GM19351 (cell line): ENCODE data around the gene SKI.
"Not testable (repeated sequence)": the region's sequence is repeated elsewhere in the genome, so short reads cannot be mapped to it uniquely, and the experiment has no call there.

Experiments used
- ATAC-seq: cut with Tn5 transposase; IDR thresholded peaks from one replicate; pipeline ENCODE4 v1.9.1; 2021; ENCODE audit warnings: mild to moderate bottlenecking, moderate library complexity; ENCODE audit not compliant: unreplicated experiment

The SKI gene

DNA sequence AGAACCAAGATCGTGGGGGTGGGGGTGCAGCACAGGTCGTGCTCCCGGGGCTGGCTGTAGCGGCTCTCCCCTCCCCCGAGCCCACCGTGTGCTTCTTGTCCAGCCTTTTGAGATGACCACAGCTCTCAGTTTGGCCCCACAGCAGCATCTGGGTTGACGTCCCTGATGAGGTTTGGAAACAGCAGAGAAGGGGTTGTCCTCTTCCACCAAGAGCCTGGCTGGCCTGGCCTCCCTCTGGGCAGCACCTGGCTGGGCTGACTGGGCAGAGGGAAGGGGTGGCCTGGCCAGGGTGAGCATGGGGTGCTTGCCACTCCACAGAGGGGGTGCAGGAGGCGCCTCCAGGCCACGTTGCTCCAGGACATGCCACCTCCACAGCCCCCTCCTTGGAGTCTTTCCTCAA, 61.5 kb downstream of the SKI start:
- no peak for ATAC-seq

DNA sequence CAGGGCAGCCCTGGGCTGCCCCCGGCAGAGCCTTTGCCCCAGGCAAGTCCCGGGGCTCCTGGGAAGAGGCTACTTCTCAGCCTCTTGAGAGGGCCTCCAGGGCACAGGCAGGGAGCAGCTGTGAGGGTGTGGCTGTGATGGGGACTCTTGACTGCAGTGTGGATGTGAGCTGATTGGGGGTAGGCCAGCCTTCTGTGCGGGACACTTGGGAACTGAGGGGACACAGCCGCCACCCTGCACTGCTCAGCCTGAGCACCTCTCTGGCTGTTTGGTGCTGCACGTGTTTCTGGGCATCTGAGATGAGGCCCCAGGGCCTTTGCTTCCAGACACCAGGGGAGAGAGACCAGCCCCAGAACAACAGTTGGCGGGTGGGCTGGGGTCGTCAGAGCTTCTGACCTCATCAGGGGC, 62.1 kb downstream of the SKI start:
- ATAC-seq = peak; percentile 16

DNA sequence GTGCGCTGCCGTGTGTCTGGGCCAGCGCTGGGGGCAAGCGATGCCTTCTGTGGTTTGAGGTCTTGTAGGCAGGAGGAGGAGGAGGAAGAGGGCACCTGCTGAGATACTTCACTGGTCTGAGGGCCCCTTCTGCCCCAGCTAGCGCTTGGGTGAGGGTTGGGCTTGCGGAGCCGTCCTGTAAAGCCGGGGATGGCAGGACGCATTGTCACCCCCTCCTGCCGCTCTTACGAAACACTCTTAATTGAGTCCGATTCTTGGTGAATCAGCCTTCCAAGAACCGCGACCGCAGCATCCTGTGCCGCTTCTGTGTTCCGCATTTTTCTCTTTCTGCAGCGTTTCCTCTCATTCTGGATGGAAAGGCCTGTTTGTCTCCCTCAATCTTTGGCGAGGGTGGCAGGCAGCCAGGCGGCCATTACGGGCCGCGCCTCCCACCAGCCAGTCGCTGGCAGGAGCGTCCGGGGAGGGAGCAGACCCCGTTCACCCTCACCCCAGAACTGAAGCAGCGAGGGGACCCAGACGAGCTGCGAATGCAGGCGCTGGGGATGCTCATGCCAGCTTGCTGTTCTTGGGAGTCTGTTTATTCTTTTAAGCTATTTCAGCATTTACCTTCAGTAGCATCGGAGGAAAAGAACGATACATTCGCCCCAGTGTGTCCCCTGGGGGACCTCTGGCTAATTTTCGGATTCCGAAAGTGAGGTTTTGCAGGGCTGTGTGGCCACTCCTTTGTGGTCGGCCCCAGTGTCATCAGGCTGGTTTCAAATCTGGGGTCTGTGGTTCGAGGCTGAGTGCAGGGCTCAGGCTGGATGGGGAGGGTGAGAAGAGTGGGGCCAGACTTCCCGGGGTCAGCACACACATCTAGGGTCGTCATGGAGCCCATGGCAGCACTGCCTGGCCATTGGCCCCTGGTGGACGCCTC, 62.7 kb downstream of the SKI start:
- peak; percentile 79 for ATAC-seq

GRCh38 chr1:2291577-2291976, 63.5 kb downstream of the SKI start:
- no peak for ATAC-seq

GRCh38 chr1:2292725-2293450, 64.8 kb downstream of the SKI start:
- no peak for ATAC-seq

GRCh38 chr1:2294033-2294724, 66.1 kb downstream of the SKI start:
- no peak for ATAC-seq

GRCh38 chr1:2294725-2295078, 66.6 kb downstream of the SKI start:
- ATAC-seq = no peak

- ATAC-seq = no peak
These were observed 67.4 kb downstream of the SKI start for GRCh38 chr1:2295526-2295925.

DNA sequence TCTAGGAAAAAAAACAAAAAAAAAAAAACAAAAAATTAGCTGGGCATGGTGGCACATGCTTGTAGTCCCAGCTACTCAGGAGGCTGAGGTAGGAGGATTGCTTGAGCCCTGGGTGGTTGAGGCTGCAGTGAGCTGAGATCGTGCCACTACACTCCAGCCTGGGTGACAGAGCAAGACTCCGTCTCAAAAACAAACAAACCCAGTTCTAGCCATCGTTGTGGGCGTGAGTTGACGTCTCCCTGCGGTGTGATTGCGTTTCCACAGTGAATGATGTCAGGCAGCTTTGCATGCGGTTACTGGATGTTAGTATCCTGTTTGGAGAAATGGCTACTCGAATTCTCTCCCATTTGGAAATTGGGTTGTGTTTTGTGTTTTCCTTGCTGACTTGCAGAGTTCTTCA, 68.1 kb downstream of the SKI start:
- ATAC-seq = not testable (repeated sequence)

GRCh38 chr1:2296614-2297013, 68.5 kb downstream of the SKI start:
- ATAC-seq = no peak

GRCh38 chr1:2297246-2298011, 69.3 kb downstream of the SKI start:
- ATAC-seq = no peak

- ATAC-seq = no peak
These were observed 70.6 kb downstream of the SKI start for GRCh38 chr1:2298685-2299084.

- ATAC-seq = no peak
These were observed 71.1 kb downstream of the SKI start for GRCh38 chr1:2299131-2299627.

GRCh38 chr1:2300004-2300771, 72.1 kb downstream of the SKI start:
- peak; percentile 84 for ATAC-seq

DNA sequence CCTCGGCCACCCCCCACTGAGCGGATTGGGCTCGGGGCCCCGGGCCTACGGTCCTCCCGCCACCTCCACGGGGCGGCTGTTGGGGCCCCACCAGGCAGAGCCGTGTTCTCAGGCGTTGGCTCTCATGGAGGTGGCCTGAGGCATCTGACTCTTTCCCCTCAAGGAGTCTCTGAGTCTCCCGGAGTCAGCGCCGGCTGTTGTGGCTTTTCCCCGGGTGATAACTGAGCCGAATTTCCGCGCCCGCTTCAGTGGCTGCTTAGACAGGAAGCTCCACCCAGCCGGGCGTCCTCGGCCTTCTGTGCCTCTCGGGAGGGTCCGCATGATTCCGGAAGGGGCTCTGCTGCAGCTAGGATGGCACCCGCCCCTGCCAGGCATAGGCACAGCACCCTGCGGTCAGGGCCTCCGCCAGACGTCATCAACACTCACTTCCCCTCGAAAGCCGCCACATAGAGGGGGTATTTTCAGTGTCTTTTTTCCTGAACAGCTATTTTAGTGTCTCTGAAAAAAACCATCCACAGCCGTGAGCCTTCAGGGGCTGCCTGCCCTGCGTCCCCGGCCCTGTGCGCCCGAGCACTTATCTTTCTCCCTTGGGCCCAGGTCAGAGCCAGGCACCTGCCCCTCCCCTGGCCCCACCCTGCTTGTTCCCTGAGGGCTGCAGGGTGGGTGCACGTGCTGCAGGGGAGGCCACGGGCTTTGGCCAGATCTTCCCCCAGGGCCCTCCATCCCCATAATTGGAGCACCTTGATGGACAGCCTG, 72.9 kb downstream of the SKI start:
- ATAC-seq = peak; percentile 47

- no peak for ATAC-seq
These were observed 73.6 kb downstream of the SKI start for GRCh38 chr1:2301607-2302291.

DNA sequence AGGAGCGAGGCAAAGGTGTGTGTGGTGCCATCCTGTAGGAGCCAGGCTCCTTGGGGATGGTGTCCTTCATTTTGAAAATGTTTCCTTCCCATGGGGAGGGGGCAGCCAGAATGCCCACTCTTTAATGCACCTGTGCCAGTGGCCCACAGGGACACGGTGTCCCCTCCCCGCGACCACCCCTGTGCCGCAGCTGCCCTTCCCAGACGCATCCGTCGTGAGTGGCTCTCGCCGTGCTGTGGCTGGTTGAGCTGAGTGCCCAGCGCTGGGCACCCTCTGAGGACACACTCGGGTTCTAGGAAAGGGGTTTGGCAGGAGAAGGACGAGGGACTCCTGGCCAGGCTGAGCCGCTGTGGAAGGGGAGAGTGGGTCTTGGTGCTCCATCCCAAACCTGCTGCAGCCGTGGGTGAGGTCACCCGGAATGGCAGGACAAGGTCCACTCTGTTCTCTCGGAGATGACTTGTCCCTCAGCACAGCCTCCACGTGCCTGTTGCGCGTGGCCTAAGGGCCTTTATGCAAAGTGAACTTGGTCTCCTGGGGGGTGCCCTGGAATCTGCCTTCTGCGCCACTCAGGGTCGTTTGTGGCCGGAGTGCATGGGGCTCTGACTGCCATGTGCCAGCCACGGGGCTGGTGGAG, 74.3 kb downstream of the SKI start:
- no peak for ATAC-seq
